ENCODE data around the gene KIAA1671.

- TF ChIP-seq KLF6 (CRISPR knock-in tag; IDR thresholded peaks at IDR 0.05; ENCODE audit: borderline replicate concordance) (no peak), CTCF (IDR thresholded peaks at IDR 0.05 in 2 of 3, conservative IDR thresholded peaks at IDR 0.05 in 1 of 3; ENCODE audit: insufficient read depth in 2 of 3, low read depth in 1 of 3, low read length in 3 of 3) (no peak), MYC (IDR thresholded peaks at IDR 0.05; ENCODE audit: low read depth, low read length) (no peak), MYC (CRISPR knock-in tag; IDR thresholded peaks at IDR 0.05; ENCODE audit: borderline replicate concordance, low read depth) (no peak), JUNB (CRISPR knock-in tag; conservative IDR thresholded peaks at IDR 0.05) (no peak), CBX2 (IDR thresholded peaks at IDR 0.05; ENCODE audit: insufficient read depth, low read length, poor library complexity, severe bottlenecking) (no peak), BCLAF1 (IDR thresholded peaks at IDR 0.05; ENCODE audit: borderline replicate concordance in 1 of 2, control insufficient read depth in 1 of 2, low read depth in 2 of 2, low read length in 1 of 2) (no peak), EP300 (IDR thresholded peaks at IDR 0.05; ENCODE audit: low read length) (no peak), HDAC6 (IDR thresholded peaks at IDR 0.05; ENCODE audit: low read depth, low read length) (no peak), ZNF280A (IDR thresholded peaks at IDR 0.05; ENCODE audit: low read depth, partially characterized antibody) (no peak), POLR2A (conservative IDR thresholded peaks at IDR 0.05) (no peak), EWSR1 (IDR thresholded peaks at IDR 0.05; ENCODE audit: borderline replicate concordance, low read depth, partially characterized antibody) (no peak)
- TF ChIP-seq, protein P1, sequence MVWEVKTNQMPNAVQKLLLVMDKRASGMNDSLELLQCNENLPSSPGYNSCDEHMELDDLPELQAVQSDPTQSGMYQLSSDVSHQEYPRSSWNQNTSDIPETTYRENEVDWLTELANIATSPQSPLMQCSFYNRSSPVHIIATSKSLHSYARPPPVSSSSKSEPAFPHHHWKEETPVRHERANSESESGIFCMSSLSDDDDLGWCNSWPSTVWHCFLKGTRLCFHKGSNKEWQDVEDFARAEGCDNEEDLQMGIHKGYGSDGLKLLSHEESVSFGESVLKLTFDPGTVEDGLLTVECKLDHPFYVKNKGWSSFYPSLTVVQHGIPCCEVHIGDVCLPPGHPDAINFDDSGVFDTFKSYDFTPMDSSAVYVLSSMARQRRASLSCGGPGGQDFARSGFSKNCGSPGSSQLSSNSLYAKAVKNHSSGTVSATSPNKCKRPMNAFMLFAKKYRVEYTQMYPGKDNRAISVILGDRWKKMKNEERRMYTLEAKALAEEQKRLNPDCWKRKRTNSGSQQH (CRISPR knock-in tag; IDR thresholded peaks at IDR 0.05), result no peak
These were observed 177.9 kb downstream of the KIAA1671 start for GRCh38 chr22:25130462-25130861.
